HG03378 (cell line): ENCODE data around the gene JAG2.

Source experiments
- ATAC-seq: cut with Tn5 transposase; IDR thresholded peaks from one replicate; pipeline ENCODE4 v1.9.1; 2021; ENCODE audit warnings: mild to moderate bottlenecking, moderate library complexity; ENCODE audit not compliant: unreplicated experiment

JAG2 gene

GRCh38 chr14:105203701-105204100 lies 35.1 kb upstream of the JAG2 start:
- ATAC-seq: no peak

- ATAC-seq: no peak
Observed at GRCh38 chr14:105203057-105203531, 34.5 kb upstream of the JAG2 start.

- no peak for ATAC-seq
Observed at GRCh38 chr14:105201925-105202513, 33.4 kb upstream of the JAG2 start.

- no peak for ATAC-seq
Observed at GRCh38 chr14:105201156-105201924, 32.8 kb upstream of the JAG2 start.

GRCh38 chr14:105200641-105201040 lies 32.1 kb upstream of the JAG2 start:
- ATAC-seq: no peak

- no peak for ATAC-seq
Observed at GRCh38 chr14:105200074-105200473, 31.5 kb upstream of the JAG2 start.

GRCh38 chr14:105199093-105199492 lies 30.5 kb upstream of the JAG2 start:
- no peak for ATAC-seq

GRCh38 chr14:105198588-105198987 lies 30.0 kb upstream of the JAG2 start:
- no peak for ATAC-seq

- ATAC-seq: no peak
Observed at GRCh38 chr14:105197211-105197641, 28.6 kb upstream of the JAG2 start.

- ATAC-seq: no peak
Observed at GRCh38 chr14:105196265-105196960, 27.8 kb upstream of the JAG2 start.

GRCh38 chr14:105195522-105196264 lies 27.1 kb upstream of the JAG2 start:
- no peak for ATAC-seq

GRCh38 chr14:105195051-105195450 lies 26.5 kb upstream of the JAG2 start:
- no peak for ATAC-seq

- ATAC-seq: no peak
Observed at GRCh38 chr14:105193916-105194782, 25.6 kb upstream of the JAG2 start.

- ATAC-seq: no peak
Observed at GRCh38 chr14:105192866-105193731, 24.5 kb upstream of the JAG2 start.

- no peak for ATAC-seq
Observed at GRCh38 chr14:105187935-105188524, 19.5 kb upstream of the JAG2 start.

- no peak for ATAC-seq
Observed at GRCh38 chr14:105187116-105187515, 18.5 kb upstream of the JAG2 start.

GRCh38 chr14:105185973-105186372 lies 17.4 kb upstream of the JAG2 start:
- no peak for ATAC-seq

GRCh38 chr14:105185001-105185400 lies 16.4 kb upstream of the JAG2 start:
- no peak for ATAC-seq

GRCh38 chr14:105184461-105184860 lies 15.9 kb upstream of the JAG2 start:
- no peak for ATAC-seq
